Tibial nerve (tissue), 4 donors: ENCODE results near the gene ZNF616.

Experiments used
- CTCF ChIP-seq, 5 experiments: fragments of 200-600 bp in 3 of 5; fragments of 450-650 bp in 2 of 5; sonication (generic) in 3 of 5; IDR thresholded peaks; one replicate each; pipeline ENCODE4 v1.5.1; 2016 to 2019; ENCODE audit warnings: antibody characterized with exemption in 5 of 5, mild to moderate bottlenecking in 3 of 5, moderate library complexity in 2 of 5
- EP300 ChIP-seq, 2 donors: sonication (generic); formaldehyde crosslinking; IDR thresholded peaks; one replicate each; pipeline ENCODE4 v1.6.1; 2017; ENCODE audit warnings: antibody characterized with exemption in 2 of 2, mild to moderate bottlenecking in 1 of 2

GRCh38 chr19:52155596-52156359 is 16.0 kb upstream of the ZNF616 start:
- TF ChIP-seq EP300 (IDR thresholded peaks at IDR 0.05): no peak
- no peak for TF ChIP-seq CTCF (IDR thresholded peaks at IDR 0.05)
